OCI-LY3 (cell line): ENCODE measurements around the gene KLF5.

Experiments
- H2AFZ ChIP-seq: fragments of 200-600, 300-600 bp; shearing (Covaris generic); 2 replicates; pipeline ENCODE4 v1.6.0; 2014; ENCODE audit warnings: antibody characterized with exemption, low read depth, low read length
- H3K27ac ChIP-seq: fragments of 200-600, 300-600 bp; sonication (generic); 2 replicates; pipeline ENCODE4 v1.5.1; 2014; ENCODE audit warnings: mild to moderate bottlenecking, low read length, moderate library complexity, mixed read lengths
- H3K27me3 ChIP-seq: fragments of 200-600, 300-600 bp; sonication (generic); 2 replicates; pipeline ENCODE4 v1.6.1; 2014; ENCODE audit warnings: low read depth, low read length, mixed read lengths
- H3K36me3 ChIP-seq: fragments of 200-600, 300-600 bp; sonication (generic); replicated peaks from 2 replicates; pipeline ENCODE3; 2014; ENCODE audit warnings: low read depth, low read length, mixed read lengths
- H3K4me1 ChIP-seq: fragments of 300-600, 200-600 bp; sonication (generic); 2 replicates; pipeline ENCODE4 v1.6.1; 2014; ENCODE audit warnings: low read length, mixed read lengths
- H3K4me2 ChIP-seq: fragments of 200-600, 300-600 bp; sonication (generic); 2 replicates; pipeline ENCODE4 v1.6.1; 2014; ENCODE audit warnings: low read length, mixed read lengths
- H3K4me3 ChIP-seq: fragments of 300-600, 200-600 bp; sonication (generic); 2 replicates; pipeline ENCODE4 v1.5.1; 2014; ENCODE audit warnings: antibody characterized with exemption, mild to moderate bottlenecking, low read length, moderate library complexity
- H3K79me2 ChIP-seq: fragments of 300-600, 200-600 bp; shearing (Covaris generic); 2 replicates; pipeline ENCODE4 v1.6.1; 2014; ENCODE audit warnings: mild to moderate bottlenecking, low read length, mixed read lengths
- H3K9ac ChIP-seq: fragments of 300-600, 200-600 bp; shearing (Covaris generic); 2 replicates; pipeline ENCODE4 v1.6.0; 2014; ENCODE audit warnings: mild to moderate bottlenecking, low read length, moderate library complexity
- H3K9me3 ChIP-seq: fragments of 200-600, 300-600 bp; shearing (Covaris generic); 2 replicates; pipeline ENCODE4 v1.6.1; 2014; ENCODE audit warnings: low read length, mixed read lengths; ENCODE audit not compliant: insufficient read depth
- H4K20me1 ChIP-seq: fragments of 200-600, 300-600 bp; sonication (generic); 2 replicates; pipeline ENCODE4 v1.6.1; 2016; ENCODE audit warnings: low read length, mixed read lengths; ENCODE audit not compliant: insufficient read depth
- EZH2phosphoT487 ChIP-seq: fragments of 200-600 bp; shearing (Covaris generic); IDR thresholded peaks from 2 replicates; pipeline ENCODE4 v1.6.1; 2018; ENCODE audit warnings: antibody characterized with exemption, mixed run types, low read depth
- TF ChIP-seq, protein P1 (sequence below): fragments of 200-600, 300-600 bp; sonication (generic); IDR thresholded peaks from 2 replicates; pipeline ENCODE4 v1.5.1; 2014; ENCODE audit warnings: antibody characterized with exemption, low read length, low read depth

Gene KLF5

DNA sequence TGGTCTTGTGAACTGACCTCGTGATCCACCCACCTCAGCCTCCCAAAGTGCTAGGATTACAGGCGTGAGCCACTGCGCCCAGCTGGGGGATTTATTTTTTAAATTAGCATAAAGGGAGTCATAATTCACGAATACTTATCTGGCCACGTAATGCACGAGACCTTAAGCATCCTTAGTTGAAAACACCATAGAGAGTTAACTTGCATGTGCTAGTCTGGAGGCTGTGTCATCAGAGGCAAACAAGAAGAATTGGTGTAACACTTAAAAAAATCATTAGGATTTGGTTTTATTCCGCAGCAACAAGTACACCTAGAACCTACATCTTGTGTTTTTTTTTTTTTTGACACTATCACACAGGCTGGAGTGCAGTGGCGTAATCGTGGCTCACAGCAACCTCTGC, 19.1 kb downstream of the KLF5 start:
- Histone ChIP-seq H3K36me3 (no peaks in the 10 kb centered on the region), H3K9me3 (no peaks in the 10 kb centered on the region), H2AFZ (no peak overlapping the region), H4K20me1 (no peaks in the 10 kb centered on the region), H3K4me2 (no peak overlapping the region), H3K4me1 (peaks cover 5% of the 10 kb centered on the region; the same call in 1 of the 2 replicates), H3K9ac (no peak overlapping the region), H3K27me3 (no peaks in the 10 kb centered on the region), H3K79me2 (no peaks in the 10 kb centered on the region), H3K4me3 (no peak overlapping the region), H3K27ac (no peak overlapping the region)
- TF ChIP-seq, protein P1, sequence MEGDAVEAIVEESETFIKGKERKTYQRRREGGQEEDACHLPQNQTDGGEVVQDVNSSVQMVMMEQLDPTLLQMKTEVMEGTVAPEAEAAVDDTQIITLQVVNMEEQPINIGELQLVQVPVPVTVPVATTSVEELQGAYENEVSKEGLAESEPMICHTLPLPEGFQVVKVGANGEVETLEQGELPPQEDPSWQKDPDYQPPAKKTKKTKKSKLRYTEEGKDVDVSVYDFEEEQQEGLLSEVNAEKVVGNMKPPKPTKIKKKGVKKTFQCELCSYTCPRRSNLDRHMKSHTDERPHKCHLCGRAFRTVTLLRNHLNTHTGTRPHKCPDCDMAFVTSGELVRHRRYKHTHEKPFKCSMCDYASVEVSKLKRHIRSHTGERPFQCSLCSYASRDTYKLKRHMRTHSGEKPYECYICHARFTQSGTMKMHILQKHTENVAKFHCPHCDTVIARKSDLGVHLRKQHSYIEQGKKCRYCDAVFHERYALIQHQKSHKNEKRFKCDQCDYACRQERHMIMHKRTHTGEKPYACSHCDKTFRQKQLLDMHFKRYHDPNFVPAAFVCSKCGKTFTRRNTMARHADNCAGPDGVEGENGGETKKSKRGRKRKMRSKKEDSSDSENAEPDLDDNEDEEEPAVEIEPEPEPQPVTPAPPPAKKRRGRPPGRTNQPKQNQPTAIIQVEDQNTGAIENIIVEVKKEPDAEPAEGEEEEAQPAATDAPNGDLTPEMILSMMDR: no peak
- TF ChIP-seq EZH2phosphoT487: no peak

DNA sequence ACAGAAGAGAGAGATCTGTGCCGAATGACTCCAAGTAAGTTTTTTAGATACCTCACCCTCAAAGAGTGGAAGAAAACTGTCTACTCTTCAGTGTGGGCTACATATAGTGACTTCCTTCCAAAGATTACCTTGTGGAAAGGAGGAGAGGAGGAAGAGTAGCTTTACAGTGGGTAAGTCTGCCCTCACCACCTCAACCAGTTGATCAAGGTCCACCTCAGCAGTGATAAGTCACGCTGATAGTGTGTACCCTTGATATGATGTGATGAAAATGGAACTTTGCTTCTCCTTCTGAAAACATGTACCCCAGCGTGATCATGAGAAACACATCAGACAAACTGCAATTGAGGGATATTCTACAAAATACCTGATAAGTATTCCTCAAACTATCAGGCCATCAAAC, 20.6 kb downstream of the KLF5 start:
- H3K27ac ChIP-seq: no peak overlapping the region
- H4K20me1 ChIP-seq: no peaks in the 10 kb centered on the region
- H3K4me1 ChIP-seq: no peaks in the 10 kb centered on the region
- no peak overlapping the region for H3K9ac ChIP-seq
- TF ChIP-seq, protein P1: no peak
- no peak for TF ChIP-seq EZH2phosphoT487
- H3K4me2 ChIP-seq: no peak overlapping the region
- H3K27me3 ChIP-seq: no peaks in the 10 kb centered on the region
- H3K79me2 ChIP-seq: no peaks in the 10 kb centered on the region
- H3K4me3 ChIP-seq: no peak overlapping the region
- H3K36me3 ChIP-seq: no peaks in the 10 kb centered on the region
- no peaks in the 10 kb centered on the region for H3K9me3 ChIP-seq
- H2AFZ ChIP-seq: no peak overlapping the region

DNA sequence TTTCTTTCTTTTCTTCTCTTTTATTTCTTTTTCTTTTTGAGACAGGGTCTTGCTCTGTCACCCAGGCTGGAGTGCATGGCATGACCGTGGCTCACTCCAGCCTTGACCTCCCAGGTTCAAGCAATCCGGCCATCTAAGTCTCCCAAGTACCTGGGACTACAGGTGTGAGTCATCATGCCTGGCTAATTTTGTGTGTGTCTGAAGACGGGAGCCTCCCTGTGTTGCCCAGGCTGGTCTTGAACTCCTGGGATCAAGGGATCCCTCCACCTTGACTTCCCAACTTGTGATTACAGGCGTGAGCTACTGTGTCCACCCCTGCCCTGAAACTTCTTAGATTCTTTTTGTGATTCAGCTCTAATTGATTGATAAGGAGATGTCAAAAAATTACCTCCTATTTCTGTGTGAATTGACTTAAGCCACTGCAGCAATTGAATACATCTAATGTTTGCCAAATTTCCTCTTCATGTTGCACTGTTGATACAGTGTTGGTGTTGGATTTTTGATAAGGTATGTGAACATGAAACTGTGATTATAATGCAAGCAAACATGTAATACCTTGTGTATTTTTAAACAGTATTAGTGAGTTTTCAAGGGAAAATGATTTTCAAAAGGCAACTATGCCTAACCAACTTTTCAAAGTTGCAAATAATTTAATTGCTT, 22.6 kb downstream of the KLF5 start:
- H3K36me3 ChIP-seq: no peaks in the 10 kb centered on the region
- TF ChIP-seq EZH2phosphoT487: no peak
- TF ChIP-seq, protein P1: no peak
- no peaks in the 10 kb centered on the region for H3K9me3 ChIP-seq
- H3K27ac ChIP-seq: no peak overlapping the region
- H3K4me2 ChIP-seq: no peak overlapping the region
- no peaks in the 10 kb centered on the region for H3K4me1 ChIP-seq
- H3K9ac ChIP-seq: no peak overlapping the region
- H3K4me3 ChIP-seq: no peak overlapping the region
- H3K79me2 ChIP-seq: no peaks in the 10 kb centered on the region
- no peak overlapping the region for H2AFZ ChIP-seq
- no peaks in the 10 kb centered on the region for H3K27me3 ChIP-seq
- H4K20me1 ChIP-seq: no peaks in the 10 kb centered on the region

DNA sequence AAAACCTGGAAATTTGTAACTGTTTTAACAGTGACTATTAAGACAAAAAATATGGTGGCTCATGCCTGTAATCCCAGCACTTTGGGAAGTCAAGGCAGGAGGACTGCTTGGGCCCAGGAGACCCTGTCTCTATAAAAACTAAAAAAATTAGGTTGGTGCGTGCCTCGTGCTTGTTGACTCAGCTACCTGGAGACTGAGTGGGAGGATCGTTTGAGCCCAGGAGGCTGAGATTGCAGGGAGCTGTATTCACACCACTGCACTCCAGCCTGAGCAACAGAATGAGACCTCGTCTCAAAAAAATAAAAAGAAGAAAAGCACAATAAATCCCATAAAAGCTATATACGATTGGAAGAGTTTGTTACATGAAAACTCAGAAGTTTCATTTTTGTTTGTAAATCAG, 23.7 kb downstream of the KLF5 start:
- Histone ChIP-seq H3K4me2 (no peak overlapping the region), H3K36me3 (no peaks in the 10 kb centered on the region), H3K4me3 (no peak overlapping the region), H3K4me1 (no peaks in the 10 kb centered on the region), H3K9me3 (no peaks in the 10 kb centered on the region), H4K20me1 (no peaks in the 10 kb centered on the region), H3K9ac (no peak overlapping the region), H3K27me3 (no peaks in the 10 kb centered on the region), H2AFZ (no peak overlapping the region), H3K79me2 (no peaks in the 10 kb centered on the region), H3K27ac (no peak overlapping the region)
- TF ChIP-seq, protein P1: no peak
- TF ChIP-seq EZH2phosphoT487: no peak
